ENCODE measurements around the gene SLC12A2.
A peak's percentile ranks its signal among the peaks of the same experiment; 100 is the strongest.

SLC12A2 gene

DNA sequence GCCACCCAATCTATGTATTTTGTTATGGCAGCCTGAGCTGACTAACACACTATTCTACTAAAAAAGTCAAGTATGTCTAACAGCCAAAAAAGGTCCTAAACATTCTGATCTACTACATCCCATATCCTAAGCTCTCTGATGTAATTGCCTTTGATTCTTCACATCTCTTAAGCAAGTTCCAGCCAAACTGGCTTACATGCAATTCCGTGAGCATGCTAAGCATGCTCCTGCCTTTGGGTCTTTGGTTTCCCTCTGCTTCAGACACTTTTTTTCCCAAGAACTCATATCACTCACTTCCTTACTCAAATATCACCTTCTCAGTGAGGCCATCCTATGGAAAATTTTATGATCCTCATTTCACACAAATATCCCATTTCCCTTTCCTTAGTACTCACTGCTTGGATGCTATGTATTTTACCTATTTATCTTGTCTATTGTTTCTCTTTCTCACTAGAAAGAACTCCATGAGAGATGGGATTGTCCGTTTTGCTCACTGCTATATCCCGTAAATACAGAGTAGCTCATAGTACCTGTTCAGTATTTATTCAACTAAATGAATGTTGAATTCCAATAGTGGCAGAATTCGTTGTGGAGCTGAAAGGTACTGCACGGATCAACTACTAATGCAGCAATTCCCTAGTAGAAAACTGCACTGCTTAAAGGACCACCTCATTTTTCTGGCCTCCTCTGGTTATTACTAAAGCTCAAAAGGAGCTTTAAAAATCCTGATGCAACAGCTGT is 2.3 kb upstream of the SLC12A2 start:
- no peak for TF ChIP-seq CTCF (IDR thresholded peaks at IDR 0.05; ENCODE audit: control insufficient read depth, extremely low read depth, insufficient read depth)
- H3K4me3 ChIP-seq (ENCODE audit: low read depth, low read length) = no peak overlapping the region
- DNase-seq (ENCODE audit: low read depth) = no peak

DNA sequence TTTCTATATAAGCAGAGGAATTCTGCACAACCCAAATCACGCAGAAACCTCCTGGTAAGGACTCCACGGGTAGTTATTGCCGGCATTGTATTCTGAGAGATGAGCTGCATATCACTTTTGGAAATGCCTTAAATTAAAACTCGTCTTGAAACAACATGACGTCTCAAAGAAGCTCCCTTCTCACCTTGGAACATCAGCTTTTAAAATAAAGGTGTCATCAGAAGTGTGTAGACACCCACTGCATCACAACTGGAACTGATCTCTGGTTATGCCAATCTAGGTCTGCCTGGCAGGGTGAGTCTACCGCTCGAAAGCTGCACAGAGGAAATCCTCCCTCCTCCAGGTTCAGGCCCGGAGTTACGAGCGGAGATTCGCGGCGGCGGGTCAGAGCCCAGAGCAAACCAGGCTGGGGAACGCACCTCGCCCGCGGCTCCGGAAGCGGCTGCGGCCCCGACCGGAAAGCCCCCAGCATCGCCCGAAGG is 974 bp upstream of the SLC12A2 start:
- H3K4me3 ChIP-seq (ENCODE audit: low read depth, low read length) = peak overlapping the region; percentile 63
- DNase-seq (ENCODE audit: low read depth) = no peak
- no peak for TF ChIP-seq CTCF (IDR thresholded peaks at IDR 0.05; ENCODE audit: control insufficient read depth, extremely low read depth, insufficient read depth)

DNA sequence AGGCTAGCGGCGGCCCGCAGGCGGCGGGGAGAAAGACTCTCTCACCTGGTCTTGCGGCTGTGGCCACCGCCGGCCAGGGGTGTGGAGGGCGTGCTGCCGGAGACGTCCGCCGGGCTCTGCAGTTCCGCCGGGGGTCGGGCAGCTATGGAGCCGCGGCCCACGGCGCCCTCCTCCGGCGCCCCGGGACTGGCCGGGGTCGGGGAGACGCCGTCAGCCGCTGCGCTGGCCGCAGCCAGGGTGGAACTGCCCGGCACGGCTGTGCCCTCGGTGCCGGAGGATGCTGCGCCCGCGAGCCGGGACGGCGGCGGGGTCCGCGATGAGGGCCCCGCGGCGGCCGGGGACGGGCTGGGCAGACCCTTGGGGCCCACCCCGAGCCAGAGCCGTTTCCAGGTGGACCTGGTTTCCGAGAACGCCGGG is 253 bp downstream of the SLC12A2 start:
- peak overlapping the region; percentile 63 for H3K4me3 ChIP-seq (ENCODE audit: low read depth, low read length)
- DNase-seq (ENCODE audit: low read depth) = no peak
- peak; percentile 51 for TF ChIP-seq CTCF (IDR thresholded peaks at IDR 0.05; ENCODE audit: control insufficient read depth, extremely low read depth, insufficient read depth)

DNA sequence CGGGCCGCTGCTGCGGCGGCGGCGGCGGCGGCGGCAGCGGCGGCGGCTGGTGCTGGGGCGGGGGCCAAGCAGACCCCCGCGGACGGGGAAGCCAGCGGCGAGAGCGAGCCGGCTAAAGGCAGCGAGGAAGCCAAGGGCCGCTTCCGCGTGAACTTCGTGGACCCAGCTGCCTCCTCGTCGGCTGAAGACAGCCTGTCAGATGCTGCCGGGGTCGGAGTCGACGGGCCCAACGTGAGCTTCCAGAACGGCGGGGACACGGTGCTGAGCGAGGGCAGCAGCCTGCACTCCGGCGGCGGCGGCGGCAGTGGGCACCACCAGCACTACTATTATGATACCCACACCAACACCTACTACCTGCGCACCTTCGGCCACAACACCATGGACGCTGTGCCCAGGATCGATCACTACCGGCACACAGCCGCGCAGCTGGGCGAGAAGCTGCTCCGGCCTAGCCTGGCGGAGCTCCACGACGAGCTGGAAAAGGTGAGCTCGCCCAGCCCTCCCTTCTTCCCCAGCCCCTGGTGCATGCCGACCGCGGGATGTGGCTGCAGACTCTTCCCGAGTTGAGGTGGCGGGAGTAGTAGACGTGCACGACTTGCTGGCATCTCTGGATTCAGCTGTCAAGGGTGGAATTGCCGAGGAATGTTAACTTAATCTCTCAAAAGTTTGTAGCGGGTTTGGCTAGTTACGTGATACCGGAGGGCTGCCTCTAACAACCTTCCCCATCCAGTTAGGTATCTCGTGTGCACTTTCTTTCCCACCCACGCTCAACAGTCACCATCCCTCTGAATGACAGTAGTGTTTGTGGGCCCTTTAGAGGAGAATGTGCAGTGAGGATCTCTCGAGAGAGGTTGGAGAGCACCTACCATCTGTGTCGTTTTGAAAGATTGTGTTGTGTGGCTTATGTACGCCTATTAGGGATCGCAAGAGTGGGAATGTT is 932 bp downstream of the SLC12A2 start:
- peak overlapping the region; percentile 63 for H3K4me3 ChIP-seq (ENCODE audit: low read depth, low read length)
- DNase-seq (ENCODE audit: low read depth) = no peak
- 0 out of 2 replicates have a peak, but pooled peaks have one; percentile 5 for TF ChIP-seq CTCF (IDR thresholded peaks at IDR 0.05; ENCODE audit: control insufficient read depth, extremely low read depth, insufficient read depth)

DNA sequence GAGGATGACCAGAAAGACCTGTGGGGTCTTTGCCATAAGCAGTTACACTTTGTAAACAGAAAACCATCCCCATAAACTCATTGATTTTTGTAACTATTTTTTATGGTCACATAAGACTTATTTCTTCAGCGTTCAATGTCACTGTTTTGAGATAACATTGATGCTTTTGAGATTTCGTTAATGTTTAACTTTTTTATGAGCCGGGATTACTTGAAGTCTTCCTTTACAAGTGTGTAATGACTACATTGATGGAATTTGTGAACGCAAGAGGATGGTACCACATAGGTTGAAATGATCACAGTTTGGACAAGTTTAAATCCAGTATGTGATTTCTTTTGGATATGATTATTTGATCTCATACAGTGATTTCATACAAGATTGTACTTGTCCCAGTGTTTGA is 1.8 kb downstream of the SLC12A2 start:
- TF ChIP-seq CTCF (IDR thresholded peaks at IDR 0.05; ENCODE audit: control insufficient read depth, extremely low read depth, insufficient read depth) = no peak
- no peak for DNase-seq (ENCODE audit: low read depth)
- no peak overlapping the region for H3K4me3 ChIP-seq (ENCODE audit: low read depth, low read length)

DNA sequence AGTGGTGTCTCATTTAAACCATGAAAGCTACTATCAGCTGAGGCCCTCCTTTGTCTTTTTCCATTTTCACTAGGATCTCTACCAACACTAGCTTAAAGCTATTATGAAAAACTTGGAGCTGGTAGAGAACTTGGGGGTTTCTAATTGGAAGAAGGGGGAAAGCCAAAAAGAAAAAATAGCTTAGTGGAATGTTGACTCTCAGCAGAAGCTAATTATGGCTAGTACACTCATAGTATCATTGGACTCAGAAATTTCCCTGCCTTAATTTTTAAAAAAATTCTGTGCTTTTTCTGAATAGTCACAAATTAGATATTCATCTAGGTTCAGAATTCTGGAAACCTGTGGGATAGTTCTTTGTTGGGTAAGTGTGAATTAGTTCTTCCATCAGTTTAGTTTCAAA is 8.0 kb downstream of the SLC12A2 start:
- no peak for DNase-seq (ENCODE audit: low read depth)
- no peak for TF ChIP-seq CTCF (IDR thresholded peaks at IDR 0.05; ENCODE audit: control insufficient read depth, extremely low read depth, insufficient read depth)
- H3K4me3 ChIP-seq (ENCODE audit: low read depth, low read length) = no peak overlapping the region
